WTC11 (cell line): ENCODE data around the gene JAML. TPM values are rescaled to one million over a fixed set of nuclear protein-coding genes. Genes with fewer than 3 reads are reported as not detected.

ENCODE experiments used
- ATAC-seq: fragments of 200-7000 bp; cut with Tn5 transposase; 2 replicates; pipeline ENCODE4 v1.10.0; 2021; ENCODE audit warnings: mild to moderate bottlenecking, moderate library complexity
- CTCF ChIA-PET: fragments of 300-600 bp; sonication (Branson Sonifier 250); formaldehyde crosslinking; loops from one replicate; lab custom pipeline; 2021; ENCODE audit warnings: antibody characterized with exemption; lab: Charles Lee
- POLR2A ChIA-PET: fragments of 350-600 bp; sonication (Branson Sonifier 250); formaldehyde crosslinking; loops from one replicate; lab custom pipeline; 2021; ENCODE audit warnings: antibody characterized with exemption; lab: Charles Lee
- DNase-seq: peaks from one replicate; pipeline ENCODE4 v3.0.0; 2021; ENCODE audit warnings: low spot score
- H3K27ac Mint-ChIP-seq: 2 replicates; pipeline ENCODE4 v1.8.0; 2021; ENCODE audit warnings: mixed read lengths
- H3K27me3 Mint-ChIP-seq: 2 replicates; pipeline ENCODE4 v1.8.0; 2021; ENCODE audit warnings: low read depth, mild to moderate bottlenecking, moderate library complexity, mixed read lengths
- H3K36me3 Mint-ChIP-seq: 2 replicates; pipeline ENCODE4 v1.8.0; 2021; ENCODE audit warnings: mixed read lengths
- H3K4me1 Mint-ChIP-seq: 2 replicates; pipeline ENCODE4 v1.8.0; 2022; ENCODE audit warnings: mixed read lengths
- H3K4me3 Mint-ChIP-seq: 2 replicates; pipeline ENCODE4 v1.8.0; 2021; ENCODE audit warnings: mild to moderate bottlenecking, moderate library complexity, mixed read lengths
- H3K9me3 Mint-ChIP-seq: 2 replicates; pipeline ENCODE4 v1.8.0; 2021; ENCODE audit warnings: mixed read lengths
- AR ChIP-seq: fragments of 250-450 bp; sonication (Bioruptor Pico); IDR thresholded peaks from 2 replicates; pipeline ENCODE4 v1.9.0; 2021; ENCODE audit warnings: mild to moderate bottlenecking
- ARID4B ChIP-seq: sonication (generic); formaldehyde crosslinking; IDR thresholded peaks from 2 replicates; pipeline ENCODE4 v1.8.0; 2023; ENCODE audit warnings: missing genetic modification reagents, mild to moderate bottlenecking, borderline replicate concordance
- ATF2 ChIP-seq: sonication (generic); formaldehyde crosslinking; IDR thresholded peaks from 2 replicates; pipeline ENCODE4 v1.8.1; 2022; ENCODE audit warnings: low read depth, missing genetic modification reagents, borderline replicate concordance
- ATF3 ChIP-seq: sonication (generic); formaldehyde crosslinking; conservative IDR thresholded peaks from 2 replicates; pipeline ENCODE4 v1.8.1; 2022; ENCODE audit warnings: mild to moderate bottlenecking, missing genetic modification reagents
- CDX4 ChIP-seq: fragments of 250-450 bp; sonication (Bioruptor Pico); IDR thresholded peaks from 2 replicates; pipeline ENCODE4 v1.9.0; 2021; ENCODE audit warnings: moderate library complexity, mild to moderate bottlenecking, inconsistent platforms, borderline replicate concordance
- EMX1 ChIP-seq: fragments of 250-450 bp; sonication (Bioruptor Pico); IDR thresholded peaks from 2 replicates; pipeline ENCODE4 v1.8.0; 2021; ENCODE audit warnings: mild to moderate bottlenecking
- MAX ChIP-seq: sonication (generic); formaldehyde crosslinking; IDR thresholded peaks from 2 replicates; pipeline ENCODE4 v1.8.0; 2022; ENCODE audit warnings: mild to moderate bottlenecking, missing genetic modification reagents
- NR1H2 ChIP-seq: sonication (generic); formaldehyde crosslinking; IDR thresholded peaks from 2 replicates; pipeline ENCODE4 v1.9.0; 2021; ENCODE audit warnings: mild to moderate bottlenecking, moderate library complexity, missing genetic modification reagents
- SMAD4 ChIP-seq: sonication (generic); formaldehyde crosslinking; IDR thresholded peaks from 2 replicates; pipeline ENCODE4 v1.8.0; 2022; ENCODE audit warnings: mild to moderate bottlenecking, missing genetic modification reagents
- TCF7 ChIP-seq: sonication (generic); formaldehyde crosslinking; IDR thresholded peaks from 2 replicates; pipeline ENCODE4 v1.8.0; 2022; ENCODE audit warnings: mild to moderate bottlenecking, low read depth, missing genetic modification reagents, moderate library complexity
- TP53 ChIP-seq: sonication (generic); formaldehyde crosslinking; IDR thresholded peaks from 2 replicates; pipeline ENCODE4 v1.8.1; 2023; ENCODE audit warnings: mild to moderate bottlenecking, missing genetic modification reagents
- ZNF317 ChIP-seq: sonication (generic); formaldehyde crosslinking; IDR thresholded peaks from 2 replicates; pipeline ENCODE4 v1.8.1; 2023; ENCODE audit warnings: low read depth, mild to moderate bottlenecking, moderate library complexity, missing genetic modification reagents, borderline replicate concordance
- ZNF423 ChIP-seq: fragments of 250-450 bp; sonication (Bioruptor Pico); IDR thresholded peaks from 2 replicates; pipeline ENCODE4 v2.1.2; 2022; ENCODE audit warnings: mild to moderate bottlenecking, moderate library complexity
- total RNA-seq: library from RNA; stranded (reverse); gene quantifications from 3 replicates; pipeline ENCODE4 v1.2.3, GENCODE V29; 2021
- TF ChIP-seq, protein P1 (sequence below): sonication (generic); formaldehyde crosslinking; conservative IDR thresholded peaks from 2 replicates; pipeline ENCODE4 v1.8.1; 2023; ENCODE audit warnings: mild to moderate bottlenecking, low read depth, missing genetic modification reagents, moderate library complexity
- TF ChIP-seq, protein P2 (sequence below): sonication (generic); formaldehyde crosslinking; IDR thresholded peaks from 2 replicates; pipeline ENCODE4 v1.8.0; 2023; ENCODE audit warnings: mild to moderate bottlenecking, missing genetic modification reagents

JAML gene
- total RNA-seq, 1 experiment from 2014 or later: 0.24 TPM

GRCh38 chr11:118247041-118247440 is 22.2 kb upstream of the JAML start (continued):
- TF ChIP-seq ATF3: no peak
- TF ChIP-seq MAX (CRISPR knock-in tag): no peak
- no peak for TF ChIP-seq AR (CRISPR knock-in tag)
- no peak for TF ChIP-seq EMX1
- TF ChIP-seq ATF2: no peak
- no peak for TF ChIP-seq TCF7 (CRISPR knock-in tag)
- TF ChIP-seq ZNF317: no peak

GRCh38 chr11:118245936-118246562 is 21.2 kb upstream of the JAML start:
- no peak overlapping the region for H3K27ac Mint-ChIP-seq
- no peak for DNase-seq
- no peak for ATAC-seq
- peaks cover 14% of the 10 kb centered on the region for H3K4me1 Mint-ChIP-seq
- ChIA-PET POLR2A (no interaction called here), CTCF (no interaction called here)
- H3K27me3 Mint-ChIP-seq: peaks cover 62% of the 10 kb centered on the region
- H3K9me3 Mint-ChIP-seq: no peaks in the 10 kb centered on the region
- no peaks in the 10 kb centered on the region for H3K36me3 Mint-ChIP-seq
- no peak overlapping the region for H3K4me3 Mint-ChIP-seq
- TF ChIP-seq TCF7 (CRISPR knock-in tag): no peak
- no peak for TF ChIP-seq SMAD4 (CRISPR knock-in tag)
- TF ChIP-seq, protein P1, sequence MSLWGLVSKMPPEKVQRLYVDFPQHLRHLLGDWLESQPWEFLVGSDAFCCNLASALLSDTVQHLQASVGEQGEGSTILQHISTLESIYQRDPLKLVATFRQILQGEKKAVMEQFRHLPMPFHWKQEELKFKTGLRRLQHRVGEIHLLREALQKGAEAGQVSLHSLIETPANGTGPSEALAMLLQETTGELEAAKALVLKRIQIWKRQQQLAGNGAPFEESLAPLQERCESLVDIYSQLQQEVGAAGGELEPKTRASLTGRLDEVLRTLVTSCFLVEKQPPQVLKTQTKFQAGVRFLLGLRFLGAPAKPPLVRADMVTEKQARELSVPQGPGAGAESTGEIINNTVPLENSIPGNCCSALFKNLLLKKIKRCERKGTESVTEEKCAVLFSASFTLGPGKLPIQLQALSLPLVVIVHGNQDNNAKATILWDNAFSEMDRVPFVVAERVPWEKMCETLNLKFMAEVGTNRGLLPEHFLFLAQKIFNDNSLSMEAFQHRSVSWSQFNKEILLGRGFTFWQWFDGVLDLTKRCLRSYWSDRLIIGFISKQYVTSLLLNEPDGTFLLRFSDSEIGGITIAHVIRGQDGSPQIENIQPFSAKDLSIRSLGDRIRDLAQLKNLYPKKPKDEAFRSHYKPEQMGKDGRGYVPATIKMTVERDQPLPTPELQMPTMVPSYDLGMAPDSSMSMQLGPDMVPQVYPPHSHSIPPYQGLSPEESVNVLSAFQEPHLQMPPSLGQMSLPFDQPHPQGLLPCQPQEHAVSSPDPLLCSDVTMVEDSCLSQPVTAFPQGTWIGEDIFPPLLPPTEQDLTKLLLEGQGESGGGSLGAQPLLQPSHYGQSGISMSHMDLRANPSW (CRISPR knock-in tag): no peak
- TF ChIP-seq ARID4B (CRISPR knock-in tag): no peak
- TF ChIP-seq NR1H2 (CRISPR knock-in tag): no peak
- no peak for TF ChIP-seq CDX4 (CRISPR knock-in tag)
- no peak for TF ChIP-seq TP53 (CRISPR knock-in tag)
- no peak for TF ChIP-seq ZNF423 (CRISPR knock-in tag)
- TF ChIP-seq, protein P2, sequence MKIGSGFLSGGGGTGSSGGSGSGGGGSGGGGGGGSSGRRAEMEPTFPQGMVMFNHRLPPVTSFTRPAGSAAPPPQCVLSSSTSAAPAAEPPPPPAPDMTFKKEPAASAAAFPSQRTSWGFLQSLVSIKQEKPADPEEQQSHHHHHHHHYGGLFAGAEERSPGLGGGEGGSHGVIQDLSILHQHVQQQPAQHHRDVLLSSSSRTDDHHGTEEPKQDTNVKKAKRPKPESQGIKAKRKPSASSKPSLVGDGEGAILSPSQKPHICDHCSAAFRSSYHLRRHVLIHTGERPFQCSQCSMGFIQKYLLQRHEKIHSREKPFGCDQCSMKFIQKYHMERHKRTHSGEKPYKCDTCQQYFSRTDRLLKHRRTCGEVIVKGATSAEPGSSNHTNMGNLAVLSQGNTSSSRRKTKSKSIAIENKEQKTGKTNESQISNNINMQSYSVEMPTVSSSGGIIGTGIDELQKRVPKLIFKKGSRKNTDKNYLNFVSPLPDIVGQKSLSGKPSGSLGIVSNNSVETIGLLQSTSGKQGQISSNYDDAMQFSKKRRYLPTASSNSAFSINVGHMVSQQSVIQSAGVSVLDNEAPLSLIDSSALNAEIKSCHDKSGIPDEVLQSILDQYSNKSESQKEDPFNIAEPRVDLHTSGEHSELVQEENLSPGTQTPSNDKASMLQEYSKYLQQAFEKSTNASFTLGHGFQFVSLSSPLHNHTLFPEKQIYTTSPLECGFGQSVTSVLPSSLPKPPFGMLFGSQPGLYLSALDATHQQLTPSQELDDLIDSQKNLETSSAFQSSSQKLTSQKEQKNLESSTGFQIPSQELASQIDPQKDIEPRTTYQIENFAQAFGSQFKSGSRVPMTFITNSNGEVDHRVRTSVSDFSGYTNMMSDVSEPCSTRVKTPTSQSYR (CRISPR knock-in tag): no peak
